Body of pancreas (tissue), 4 donors: Measurements from ENCODE around the gene PHF21A. TPM values are rescaled to one million over a fixed set of nuclear protein-coding genes. Genes with fewer than 3 reads are reported as not detected.
A peak's percentile ranks its signal among the peaks of the same experiment; 100 is the strongest.

Experiments used
- ATAC-seq: fragments of 150-250 bp; one replicate; pipeline ENCODE4 v1.9.1; 2016
- DNase-seq, 4 donors: peaks; one replicate each; pipeline ENCODE4 v3.0.0-alpha.2; 2019
- H3K27ac ChIP-seq, 4 donors: fragments of 200-600 bp; sonication (generic); 1 replicate in 3 of 4; 2 replicates in 1 of 4; pipeline versions ENCODE4 v1.5.1 to v1.6.1; 2016 to 2019; ENCODE audit warnings: mild to moderate bottlenecking in 1 of 4, mixed read lengths in 1 of 4, moderate library complexity in 1 of 4
- H3K27me3 ChIP-seq, 2 donors: fragments of 200-600 bp; sonication (generic); one replicate each; pipeline ENCODE4 v1.6.0; 2016; ENCODE audit warnings: mild to moderate bottlenecking in 1 of 2
- H3K36me3 ChIP-seq, 2 donors: fragments of 200-600 bp; sonication (generic); replicated peaks in 1 of 2; 2 replicates each; pipeline ENCODE4 v1.5.1; 2016; ENCODE audit warnings: low read depth in 2 of 2; ENCODE audit not compliant: insufficient read depth in 1 of 2
- H3K4me1 ChIP-seq: fragments of 200-600 bp; sonication (generic); one replicate; pipeline ENCODE4 v1.6.0; 2016
- H3K4me3 ChIP-seq, 2 donors: fragments of 200-600 bp; sonication (generic); 1 replicate in 1 of 2; 2 replicates in 1 of 2; pipeline ENCODE4 v1.5.1; 2016 to 2019
- H3K9me3 ChIP-seq, 3 donors: fragments of 200-600 bp; sonication (generic); 1 replicate in 2 of 3; 2 replicates in 1 of 3; pipeline ENCODE4 v1.5.1; 2016
- POLR2A ChIP-seq, 3 donors: fragments of 450-650 bp; IDR thresholded peaks; one replicate each; pipeline ENCODE4 v1.6.1; 2016; ENCODE audit warnings: antibody characterized with exemption in 3 of 3, mild to moderate bottlenecking in 2 of 3
- WGBS, 2 donors: methylation state at CpG; one replicate each; pipeline ENCODE4 v1.1.5; 2017; 5-methylcytosine and 5-hydroxymethylcytosine counted together
- intact Hi-C: fragments of 100-400 bp; cut with DNase I; formaldehyde crosslinking; loops from one replicate; pipeline ENCODE4 v1.15.1; 2023
- total RNA-seq, 2 donors: library from RNA; depleted of rRNA; stranded (reverse); fragments of >200 nt; gene quantifications; one replicate each; pipeline ENCODE4 v1.1.0, GENCODE V29; 2016
- TF ChIP-seq, protein P1 (sequence below), 7 experiments: fragments of 450-650 bp in 4 of 7; fragments of 200-600 bp in 3 of 7; sonication (generic) in 3 of 7; IDR thresholded peaks; one replicate each; pipeline ENCODE4 v1.5.1; 2016 to 2019; ENCODE audit warnings: antibody characterized with exemption in 7 of 7

PHF21A gene
- total RNA-seq, 2 donors from 2014 or later = 11.7 to 49.4 TPM

DNA sequence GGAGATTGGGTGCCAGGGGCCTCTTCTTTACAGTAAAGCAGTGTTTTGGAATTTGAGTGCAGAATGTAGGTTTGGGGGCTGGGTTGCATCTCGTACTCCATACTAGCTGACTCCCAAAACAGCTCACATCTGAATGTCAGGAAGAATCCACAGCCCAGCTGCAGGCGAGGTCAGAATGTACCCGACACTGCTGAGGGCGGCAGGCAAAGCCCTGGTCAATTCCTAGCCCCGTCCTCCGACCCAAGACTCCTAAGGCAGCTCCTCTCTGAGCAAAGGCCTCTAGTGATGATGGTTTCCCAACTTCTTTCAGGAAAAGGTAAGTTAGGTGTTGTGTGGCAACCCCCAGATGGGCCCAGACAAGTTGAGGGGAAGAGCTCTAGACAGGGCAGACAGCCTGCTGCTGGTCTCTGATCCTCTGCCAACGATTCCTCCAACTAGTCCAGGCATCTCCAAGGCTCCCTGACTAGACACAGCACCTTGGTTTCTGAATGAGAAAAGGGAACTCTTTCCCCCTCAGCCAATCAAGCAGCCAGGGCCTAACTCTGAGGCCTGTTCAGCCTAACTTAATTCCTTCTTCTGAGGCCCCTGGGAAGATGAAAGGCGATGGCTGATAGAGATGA lies 190.2 kb downstream of the PHF21A start:
- intact Hi-C loops = no loop called here
- no peak for ATAC-seq
- peaks cover 0 to 10% of the 10 kb centered on the region in 2 donors for H3K36me3 ChIP-seq

DNA sequence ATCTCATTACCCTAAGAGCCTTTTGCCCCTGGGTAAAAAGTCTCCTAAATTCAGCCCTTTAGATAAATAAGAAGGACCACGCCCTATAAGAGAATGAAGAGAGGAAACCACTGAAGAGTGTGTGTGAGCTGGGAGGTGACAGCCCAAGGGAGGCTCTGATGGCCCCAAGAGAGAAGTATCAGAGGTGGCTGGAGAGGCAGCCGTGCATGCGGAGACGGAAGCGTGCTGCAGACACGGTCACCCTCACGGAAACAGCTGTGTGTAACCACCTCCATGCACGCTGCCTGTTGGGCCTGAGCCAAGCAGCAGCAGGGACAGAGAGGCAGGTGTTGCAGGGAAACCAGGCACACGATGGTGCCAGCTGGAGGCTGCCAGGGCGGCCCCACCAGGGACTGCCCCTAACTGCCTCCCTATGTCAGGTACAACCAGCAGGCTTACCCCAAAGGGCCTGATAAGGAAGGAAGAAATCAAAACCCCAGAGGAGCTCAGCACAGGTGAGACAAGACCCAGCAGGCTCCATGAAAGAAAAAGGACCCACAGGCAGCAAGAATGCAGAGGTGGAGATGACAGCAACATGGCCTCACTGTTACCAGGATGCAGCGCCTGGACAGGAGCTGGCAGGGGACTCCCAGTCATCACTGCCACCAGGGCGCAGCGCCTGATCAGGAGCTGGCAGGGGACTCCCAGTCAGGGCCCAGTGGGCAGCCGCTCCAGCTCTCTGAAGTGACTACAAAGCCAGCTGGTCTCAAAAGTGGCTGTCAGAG lies 191.0 kb downstream of the PHF21A start:
- H3K27ac ChIP-seq = peak overlapping the region in 2 of 4 donors; percentile 25 to 39
- H3K4me3 ChIP-seq = no peak overlapping the region
- peak; percentile 25 for ATAC-seq
- intact Hi-C loops = no loop called here
- H3K4me1 ChIP-seq = peaks cover 30% of the 10 kb centered on the region
- H3K9me3 ChIP-seq = no peaks in the 10 kb centered on the region
- peaks cover 0 to 7% of the 10 kb centered on the region in 2 donors for H3K36me3 ChIP-seq
- TF ChIP-seq, protein P1, sequence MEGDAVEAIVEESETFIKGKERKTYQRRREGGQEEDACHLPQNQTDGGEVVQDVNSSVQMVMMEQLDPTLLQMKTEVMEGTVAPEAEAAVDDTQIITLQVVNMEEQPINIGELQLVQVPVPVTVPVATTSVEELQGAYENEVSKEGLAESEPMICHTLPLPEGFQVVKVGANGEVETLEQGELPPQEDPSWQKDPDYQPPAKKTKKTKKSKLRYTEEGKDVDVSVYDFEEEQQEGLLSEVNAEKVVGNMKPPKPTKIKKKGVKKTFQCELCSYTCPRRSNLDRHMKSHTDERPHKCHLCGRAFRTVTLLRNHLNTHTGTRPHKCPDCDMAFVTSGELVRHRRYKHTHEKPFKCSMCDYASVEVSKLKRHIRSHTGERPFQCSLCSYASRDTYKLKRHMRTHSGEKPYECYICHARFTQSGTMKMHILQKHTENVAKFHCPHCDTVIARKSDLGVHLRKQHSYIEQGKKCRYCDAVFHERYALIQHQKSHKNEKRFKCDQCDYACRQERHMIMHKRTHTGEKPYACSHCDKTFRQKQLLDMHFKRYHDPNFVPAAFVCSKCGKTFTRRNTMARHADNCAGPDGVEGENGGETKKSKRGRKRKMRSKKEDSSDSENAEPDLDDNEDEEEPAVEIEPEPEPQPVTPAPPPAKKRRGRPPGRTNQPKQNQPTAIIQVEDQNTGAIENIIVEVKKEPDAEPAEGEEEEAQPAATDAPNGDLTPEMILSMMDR (IDR thresholded peaks at IDR 0.05) = no peak
- no peak for TF ChIP-seq POLR2A (IDR thresholded peaks at IDR 0.05)
- no peaks in the 10 kb centered on the region for H3K27me3 ChIP-seq
- DNase-seq = peak; percentile 53 to 78 (median 76)
- 51 to 55% methylated on average over 14 of the region's 14 CpGs for WGBS, 2 donors

More for the DNA sequence above, 190.2 kb downstream of the PHF21A start:
- TF ChIP-seq, protein P1 (IDR thresholded peaks at IDR 0.05) = no peak
- TF ChIP-seq POLR2A (IDR thresholded peaks at IDR 0.05) = no peak
- H3K27ac ChIP-seq = no peak overlapping the region
- H3K9me3 ChIP-seq = no peaks in the 10 kb centered on the region
- no peak overlapping the region for H3K4me3 ChIP-seq
- DNase-seq = no peak
- H3K4me1 ChIP-seq = peaks cover 30% of the 10 kb centered on the region
- WGBS, 2 donors = 84 to 94% methylated on average over 8 of the region's 8 CpGs
- no peaks in the 10 kb centered on the region for H3K27me3 ChIP-seq

DNA sequence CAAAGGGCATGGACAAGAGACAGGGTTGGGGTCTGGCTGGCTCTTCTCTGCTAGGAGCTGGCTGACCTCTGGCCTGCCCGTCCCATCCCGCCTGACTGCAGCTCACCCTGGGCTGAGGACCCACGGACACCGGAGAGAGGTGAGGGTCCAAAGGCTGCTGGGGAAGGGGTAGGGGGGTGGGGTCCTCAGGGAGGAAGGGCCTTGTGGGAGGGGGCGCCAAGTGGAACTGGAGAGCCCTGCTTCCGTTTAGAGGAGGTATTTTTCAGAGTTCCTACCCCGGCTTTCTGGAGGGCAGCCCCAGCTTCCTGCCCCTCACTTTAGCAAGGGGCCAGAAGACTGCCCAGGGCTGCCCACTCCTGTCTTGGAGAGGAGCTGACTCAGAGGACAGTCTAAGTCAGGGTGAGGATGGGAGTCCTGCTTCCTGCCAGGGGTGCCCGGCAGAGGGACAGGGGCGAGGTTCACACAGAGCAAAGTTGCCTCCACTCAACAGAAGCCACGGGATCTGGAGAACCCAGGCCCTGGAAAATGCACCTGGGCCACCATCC lies 191.7 kb downstream of the PHF21A start:
- no peaks in the 10 kb centered on the region for H3K9me3 ChIP-seq
- no peak overlapping the region for H3K4me3 ChIP-seq
- DNase-seq (peak in 1 of 4 donors; percentile 11), ATAC-seq (no peak)
- TF ChIP-seq, protein P1 (IDR thresholded peaks at IDR 0.05) = no peak
- no peak for TF ChIP-seq POLR2A (IDR thresholded peaks at IDR 0.05)
- H3K4me1 ChIP-seq = peaks cover 24% of the 10 kb centered on the region
- intact Hi-C loops = no loop called here
- 77 to 79% methylated on average over 10 of the region's 10 CpGs for WGBS, 2 donors
- no peaks in the 10 kb centered on the region for H3K27me3 ChIP-seq
- H3K36me3 ChIP-seq = peaks cover 0 to 7% of the 10 kb centered on the region in 2 donors
- H3K27ac ChIP-seq = peak overlapping the region in 1 of 4 donors; percentile 25

DNA sequence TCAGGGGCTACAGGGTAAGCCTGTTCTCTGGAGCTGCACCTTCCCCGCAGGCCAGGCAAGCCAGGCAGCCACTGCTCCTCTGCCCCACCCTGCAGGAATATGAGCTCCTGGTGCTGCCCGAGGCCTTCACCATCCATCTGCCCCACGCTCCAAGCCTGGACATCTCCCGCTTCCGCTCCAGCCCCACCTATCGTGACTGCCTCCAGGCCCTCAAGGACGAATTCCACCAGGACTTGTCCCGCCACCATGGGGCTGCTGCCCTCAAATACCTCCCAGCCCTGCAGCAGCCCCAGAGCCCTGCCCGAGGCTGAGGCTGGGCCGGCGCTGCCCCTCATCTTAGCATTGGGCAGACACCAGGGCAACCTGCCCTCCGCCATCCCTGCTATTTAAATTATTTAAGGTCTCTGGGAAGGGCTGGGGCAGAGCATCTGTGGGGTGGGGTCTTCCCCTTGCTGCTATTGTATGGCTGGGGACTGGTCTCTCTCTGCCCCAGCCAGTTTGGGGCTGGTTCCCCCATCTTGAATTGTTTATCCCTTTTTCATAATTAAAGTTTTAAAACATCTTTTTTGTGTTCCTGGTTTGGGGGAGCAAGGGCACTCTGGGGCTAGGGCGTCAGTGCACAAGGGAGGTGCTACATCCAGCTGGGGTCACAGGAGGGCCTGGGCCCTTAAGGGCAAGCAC lies 192.6 kb downstream of the PHF21A start:
- no peaks in the 10 kb centered on the region for H3K9me3 ChIP-seq
- H3K4me1 ChIP-seq = peaks cover 15% of the 10 kb centered on the region
- TF ChIP-seq, protein P1 (IDR thresholded peaks at IDR 0.05) = no peak
- TF ChIP-seq POLR2A (IDR thresholded peaks at IDR 0.05) = no peak
- H3K27me3 ChIP-seq = no peaks in the 10 kb centered on the region
- H3K36me3 ChIP-seq = peaks cover 0 to 5% of the 10 kb centered on the region in 2 donors
- no peak for DNase-seq
- H3K27ac ChIP-seq = no peak overlapping the region
- no peak overlapping the region for H3K4me3 ChIP-seq
- no peak for ATAC-seq
- intact Hi-C loops = no loop called here
- 79 to 83% methylated on average over 11 to 13 of the region's 13 CpGs for WGBS, 2 donors
